GM12878 (cell line): ENCODE results near the gene MORC3. TPM values are rescaled to one million over a fixed set of nuclear protein-coding genes. Genes with fewer than 3 reads are reported as not detected.

Source experiments
- ATAC-seq: fragments of 200-7000 bp; cut with Tn5 transposase; 3 replicates; pipeline ENCODE4 v1.9.1; 2020; ENCODE audit warnings: mild to moderate bottlenecking, moderate library complexity
- BruUV-seq: library from RNA; stranded (reverse); fragments of 400-500 nt; replicated peaks from 2 replicates; lab custom pipeline; 2021; lab: Mats Ljungman, UMichigan
- CTCF ChIA-PET: fragments of 300-600 bp; sonication (Branson Sonifier 250); formaldehyde crosslinking; extraction: SDS; loops from one replicate; lab custom pipeline; 2021; ENCODE audit warnings: inconsistent platforms; lab: Yijun Ruan, JAX
- POLR2A ChIA-PET: fragments of 350-600 bp; formaldehyde crosslinking; extraction: SDS; loops from one replicate; lab custom pipeline; 2021; ENCODE audit warnings: inconsistent platforms; lab: Charles Lee
- RAD21 ChIA-PET: fragments of 300-600 bp; sonication (Branson Sonifier 250); formaldehyde crosslinking; loops from one replicate; lab custom pipeline; 2023; ENCODE audit warnings: antibody characterized with exemption; ENCODE audit not compliant: unreplicated experiment; lab: Charles Lee
- SMC1A ChIA-PET: fragments of 300-600 bp; sonication (Branson Sonifier 250); formaldehyde crosslinking; loops from one replicate; lab custom pipeline; 2023; ENCODE audit not compliant: unreplicated experiment, uncharacterized antibody; lab: Charles Lee
- DNase-seq: peaks from one replicate; pipeline ENCODE4 v3.0.0-alpha.2; 2011; ENCODE audit warnings: low read depth, low spot score
- FAIRE-seq: peaks from 3 replicates; lab custom pipeline; 2011; peaks lifted over from hg19 to GRCh38; lab: Jason Lieb, UNC
- H2AFZ ChIP-seq: 2 replicates; pipeline ENCODE4 v1.6.0; 2011; ENCODE audit warnings: low read depth, low read length, control low read depth; ENCODE audit not compliant: control insufficient read depth
- H3K27ac ChIP-seq: 2 replicates; pipeline ENCODE4 v1.5.1; 2011; ENCODE audit warnings: control low read depth; ENCODE audit not compliant: control insufficient read depth, insufficient read depth
- H3K27me3 ChIP-seq, 2 experiments: replicated peaks in 1 of 2; 2 replicates each; pipeline versions ENCODE4 v1.6.0 to v1.6.1; 2011; ENCODE audit warnings: low read length in 1 of 2; ENCODE audit not compliant: control insufficient read depth in 2 of 2, insufficient read depth in 2 of 2
- H3K36me3 ChIP-seq, 2 experiments: 2 replicates each; pipeline ENCODE4 v1.5.1; 2011; ENCODE audit warnings: low read length in 1 of 2; ENCODE audit not compliant: control insufficient read depth in 2 of 2, insufficient read depth in 2 of 2
- H3K4me1 ChIP-seq: 2 replicates; pipeline ENCODE4 v1.6.1; 2011; ENCODE audit warnings: mild to moderate bottlenecking, low read length, moderate library complexity, mixed read lengths; ENCODE audit not compliant: control insufficient read depth, insufficient read depth
- H3K4me2 ChIP-seq: 2 replicates; pipeline ENCODE4 v1.6.0; 2011; ENCODE audit warnings: control low read depth; ENCODE audit not compliant: control insufficient read depth, insufficient read depth
- H3K4me3 ChIP-seq: fragments of 200-600 bp; sonication (generic); 2 replicates; pipeline ENCODE4 v1.5.1; 2016
- H3K79me2 ChIP-seq: 2 replicates; pipeline ENCODE4 v1.6.0; 2011; ENCODE audit warnings: low read length; ENCODE audit not compliant: control insufficient read depth, insufficient read depth
- H3K9ac ChIP-seq: 2 replicates; pipeline ENCODE4 v1.8.0; 2011; ENCODE audit warnings: low read length, control low read depth, mixed read lengths; ENCODE audit not compliant: control insufficient read depth, insufficient read depth
- H3K9me3 ChIP-seq: replicated peaks from 3 replicates; pipeline ENCODE4 v1.5.1; 2011; ENCODE audit warnings: mild to moderate bottlenecking, low read length; ENCODE audit not compliant: control insufficient read depth, insufficient read depth
- H4K20me1 ChIP-seq: 2 replicates; pipeline ENCODE4 v1.6.0; 2011; ENCODE audit not compliant: control insufficient read depth, insufficient read depth
- E4F1 ChIP-seq: fragments of 450-650 bp; IDR thresholded peaks from 2 replicates; pipeline ENCODE4 v1.6.1; 2018; ENCODE audit warnings: borderline replicate concordance, mild to moderate bottlenecking; ENCODE audit not compliant: partially characterized antibody
- PAX5 ChIP-seq: IDR thresholded peaks from 2 replicates; pipeline ENCODE4 v1.6.1; 2011; ENCODE audit warnings: low read depth, low read length, borderline replicate concordance
- PBX3 ChIP-seq: IDR thresholded peaks from 2 replicates; pipeline ENCODE4 v1.6.1; 2011; ENCODE audit warnings: mild to moderate bottlenecking, low read depth, low read length, moderate library complexity; ENCODE audit not compliant: insufficient replicate concordance
- WRNIP1 ChIP-seq: IDR thresholded peaks from 2 replicates; pipeline ENCODE4 v1.6.1; 2011; ENCODE audit warnings: low read depth, low read length, improper control_type of control experiment, borderline replicate concordance
- ZBTB40 ChIP-seq: fragments of 450-650 bp; IDR thresholded peaks from 2 replicates; pipeline ENCODE4 v1.6.1; 2016; ENCODE audit warnings: mild to moderate bottlenecking, moderate library complexity, borderline replicate concordance
- WGBS: methylation state at CpG from one replicate; pipeline ENCODE4 v1.1.6; 2016; ENCODE audit warnings: low lambda C conversion rate; ENCODE audit not compliant: insufficient replicate concordance, insufficient coverage; ENCODE audit errors: missing lambda C conversion rate; 5-methylcytosine and 5-hydroxymethylcytosine counted together
- in situ Hi-C: fragments of 300-500 bp; cut with MboI; formaldehyde crosslinking; loops from 9 replicates; pipeline ENCODE4 v1.14.3; 2018; ENCODE audit warnings: mixed read lengths
- intact Hi-C: fragments of 100-400 bp; cut with micrococcal nuclease; formaldehyde crosslinking; loops from one replicate; pipeline ENCODE4 v1.14.2; 2022; ENCODE audit not compliant: unreplicated experiment
- polyA plus RNA-seq, 11 experiments: library from polyadenylated mRNA; depleted of rRNA in 4 of 11; unstranded in 6 of 11; stranded (reverse) in 5 of 11; fragments of >200 nt; fragmentation: Nextera tagmentation in 4 of 11; fragmentation: Illumina TruSeq in 1 of 11; extraction: Ambion mirVana in 4 of 11; extraction: Trizol in 1 of 11; gene quantifications; 1 replicate in 1 of 11; 2 replicates in 10 of 11; pipeline versions ENCODE4 v1.2.1 to v1.2.3, GENCODE V29; 2011 to 2016; ENCODE audit warnings: inconsistent platforms in 2 of 11, missing spikeins in 2 of 11, low read depth in 1 of 11
- total RNA-seq, 4 experiments: library from RNA; depleted of rRNA in 3 of 4; stranded (reverse); fragments of >200 nt in 3 of 4; fragmentation: Illumina TruSeq in 1 of 4; extraction: Trizol in 1 of 4; gene quantifications; 2 replicates each; pipeline versions ENCODE4 v1.2.1 to v1.2.3, GENCODE V29; 2013 to 2021
- TF ChIP-seq, protein P1 (sequence below), 3 experiments: IDR thresholded peaks in 2 of 3; conservative IDR thresholded peaks in 1 of 3; 2 replicates each; pipeline ENCODE4 v1.5.1; 2011; ENCODE audit warnings: low read depth in 3 of 3, low read length in 3 of 3, mild to moderate bottlenecking in 3 of 3, control low read depth in 2 of 3, moderate library complexity in 2 of 3, inconsistent platforms in 1 of 3, mixed read lengths in 1 of 3; ENCODE audit not compliant: control insufficient read depth in 2 of 3, insufficient read depth in 1 of 3; ENCODE audit errors: extremely low read depth in 1 of 3

MORC3 gene
- total and polyA plus RNA-seq, 10 of the 15 experiments (the other 5 are each of a cell fraction or from before 2014, with no cell fraction given), result 5.5 to 29.9 (median 16.3) TPM

DNA sequence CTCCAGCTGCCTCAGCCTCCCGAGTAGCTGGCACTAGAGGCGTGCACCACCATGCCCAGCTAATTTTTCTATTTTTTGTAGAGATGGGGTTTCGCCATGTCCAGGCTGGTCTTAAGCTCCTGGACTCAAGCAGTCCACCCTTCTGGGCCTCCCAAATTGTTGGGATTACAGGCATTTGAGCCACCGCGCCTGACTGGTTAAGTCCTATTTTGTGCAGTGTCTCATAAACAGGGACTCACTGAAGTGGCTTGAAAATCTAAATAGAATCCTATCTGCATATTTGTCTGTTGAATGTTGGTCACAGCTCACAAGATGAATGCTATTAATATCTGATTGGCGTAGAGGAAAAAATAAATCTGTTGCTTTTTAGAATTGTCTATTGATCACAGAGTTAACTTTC is 59.3 kb downstream of the MORC3 start:
- Histone ChIP-seq H3K9me3 (no peaks in the 10 kb centered on the region), H3K27ac (no peak overlapping the region), H3K4me2 (no peak overlapping the region), H3K36me3 (peaks cover 0 to 2% of the 10 kb centered on the region in 2 experiments; a peak in 2 of 4 replicates), H3K4me1 (no peaks in the 10 kb centered on the region), H2AFZ (no peak overlapping the region), H3K27me3 (no peaks in the 10 kb centered on the region), H3K79me2 (no peaks in the 10 kb centered on the region), H3K4me3 (no peak overlapping the region), H4K20me1 (no peaks in the 10 kb centered on the region), H3K9ac (no peak overlapping the region)
- BruUV-seq, result no TSS peak
- WGBS, result 97% methylated on average over 6 of the region's 6 CpGs
- DNase-seq (no peak), FAIRE-seq (no peak), ATAC-seq (no peak)
- in situ Hi-C loops, result no loop called here
- SMC1A ChIA-PET, result interaction anchor here (1.0 kb wide), 1 partner anchor 29 kb away, joined by 3 read pairs; no protein-coding TSS in a partner anchor
- CTCF ChIA-PET, result no interaction called here
- intact Hi-C loops, result no loop called here
- RAD21 ChIA-PET, result no interaction called here
- POLR2A ChIA-PET, result interaction anchor here (0.6 kb wide), 1 partner anchor 26 kb away, joined by 5 read pairs; no protein-coding TSS in a partner anchor
- TF ChIP-seq E4F1, result no peak
- no peak for TF ChIP-seq PAX5
- TF ChIP-seq ZBTB40, result no peak
- TF ChIP-seq WRNIP1, result no peak
- no peak for TF ChIP-seq PBX3
- TF ChIP-seq, protein P1, sequence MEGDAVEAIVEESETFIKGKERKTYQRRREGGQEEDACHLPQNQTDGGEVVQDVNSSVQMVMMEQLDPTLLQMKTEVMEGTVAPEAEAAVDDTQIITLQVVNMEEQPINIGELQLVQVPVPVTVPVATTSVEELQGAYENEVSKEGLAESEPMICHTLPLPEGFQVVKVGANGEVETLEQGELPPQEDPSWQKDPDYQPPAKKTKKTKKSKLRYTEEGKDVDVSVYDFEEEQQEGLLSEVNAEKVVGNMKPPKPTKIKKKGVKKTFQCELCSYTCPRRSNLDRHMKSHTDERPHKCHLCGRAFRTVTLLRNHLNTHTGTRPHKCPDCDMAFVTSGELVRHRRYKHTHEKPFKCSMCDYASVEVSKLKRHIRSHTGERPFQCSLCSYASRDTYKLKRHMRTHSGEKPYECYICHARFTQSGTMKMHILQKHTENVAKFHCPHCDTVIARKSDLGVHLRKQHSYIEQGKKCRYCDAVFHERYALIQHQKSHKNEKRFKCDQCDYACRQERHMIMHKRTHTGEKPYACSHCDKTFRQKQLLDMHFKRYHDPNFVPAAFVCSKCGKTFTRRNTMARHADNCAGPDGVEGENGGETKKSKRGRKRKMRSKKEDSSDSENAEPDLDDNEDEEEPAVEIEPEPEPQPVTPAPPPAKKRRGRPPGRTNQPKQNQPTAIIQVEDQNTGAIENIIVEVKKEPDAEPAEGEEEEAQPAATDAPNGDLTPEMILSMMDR (IDR thresholded peaks at IDR 0.05 in 2 of 3, conservative IDR thresholded peaks at IDR 0.05 in 1 of 3; ENCODE audit: control insufficient read depth in 2 of 3, extremely low read depth in 1 of 3, insufficient read depth in 1 of 3, low read depth in 3 of 3, low read length in 3 of 3), result no peak
